ENCODE results near the gene TTN.

DNA sequence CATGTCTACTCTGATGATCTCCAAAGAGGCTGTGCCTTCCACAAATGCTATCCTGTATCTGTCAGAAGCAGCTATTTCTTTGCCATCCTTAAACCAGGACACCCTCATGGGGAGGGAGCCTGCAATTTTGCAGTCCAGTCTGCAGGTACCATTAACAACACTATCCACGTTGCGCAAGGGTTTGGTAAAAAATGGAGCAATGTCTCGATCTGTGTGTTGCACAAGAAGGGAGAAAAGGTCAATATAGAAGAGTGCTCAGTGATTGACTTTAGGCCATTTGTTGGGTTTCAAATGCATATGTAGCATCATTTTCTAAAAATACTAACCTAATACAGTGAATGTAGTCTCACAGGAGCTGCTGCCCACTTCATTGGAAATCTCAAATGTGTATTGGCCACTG is 74.3 kb downstream of the TTN start:
- TF ChIP-seq CTCF (conservative IDR thresholded peaks at IDR 0.05) (no peak), EZH2 (IDR thresholded peaks at IDR 0.05; ENCODE audit: low read depth) (no peak)

Data from PC-9 (cell line).